ENCODE measurements around the gene UFM1.
A peak's percentile ranks its signal among the peaks of the same experiment; 100 is the strongest.
"Not testable (repeated sequence)": the region's sequence is repeated elsewhere in the genome, so short reads cannot be mapped to it uniquely, and the experiment has no call there.

Gene UFM1

DNA sequence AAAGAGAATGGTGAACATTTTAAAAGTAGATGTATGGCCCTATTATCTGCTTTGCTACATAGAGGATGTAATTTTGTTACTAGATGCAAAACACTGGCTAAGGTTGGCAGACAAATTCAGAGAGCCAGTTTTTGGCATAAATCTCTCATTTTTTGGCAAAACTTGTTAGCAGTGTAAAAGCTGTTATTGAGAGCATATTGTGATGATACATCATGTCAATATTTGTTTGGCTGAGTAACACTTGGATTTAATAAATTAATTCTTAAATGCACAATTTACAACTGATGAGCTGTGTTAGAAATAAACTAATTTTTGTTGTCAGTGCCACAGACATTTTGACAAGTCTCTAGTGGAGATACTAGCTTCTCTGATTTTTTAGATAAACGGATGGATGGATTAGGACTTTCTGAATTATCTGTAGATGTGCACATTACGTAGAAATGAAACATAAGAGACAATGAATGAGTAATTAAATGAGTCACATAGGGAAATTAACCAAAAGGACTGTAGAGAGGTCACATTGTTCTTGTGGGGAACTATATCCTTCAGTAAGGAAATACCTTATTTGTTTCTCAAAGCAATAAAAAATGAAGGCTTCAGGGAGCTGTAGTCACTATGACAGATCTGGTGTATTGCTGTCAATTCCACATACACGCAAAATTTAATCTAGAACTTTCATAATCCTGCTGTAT is 17.4 kb downstream of the UFM1 start:
- peak; percentile 20 for DNase-seq

DNA sequence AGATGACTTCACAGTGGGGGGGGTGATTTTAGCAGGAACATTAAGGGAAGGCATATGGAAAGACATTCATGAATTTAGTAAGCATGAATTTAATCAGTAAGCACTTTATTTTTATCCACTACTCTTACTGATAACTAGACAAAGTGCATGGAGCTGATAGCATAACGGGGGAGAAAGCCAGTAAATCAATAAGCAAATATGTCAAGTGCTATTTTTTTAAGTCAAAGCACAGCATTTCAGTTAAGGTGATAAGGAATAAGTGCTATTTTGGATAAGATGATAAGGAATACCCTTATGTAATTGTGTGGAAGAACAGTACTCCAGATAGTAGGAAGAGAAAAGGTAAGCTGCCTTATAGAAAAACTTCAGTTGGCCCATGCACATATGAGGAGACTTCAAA is 19.4 kb downstream of the UFM1 start:
- no peak for DNase-seq

DNA sequence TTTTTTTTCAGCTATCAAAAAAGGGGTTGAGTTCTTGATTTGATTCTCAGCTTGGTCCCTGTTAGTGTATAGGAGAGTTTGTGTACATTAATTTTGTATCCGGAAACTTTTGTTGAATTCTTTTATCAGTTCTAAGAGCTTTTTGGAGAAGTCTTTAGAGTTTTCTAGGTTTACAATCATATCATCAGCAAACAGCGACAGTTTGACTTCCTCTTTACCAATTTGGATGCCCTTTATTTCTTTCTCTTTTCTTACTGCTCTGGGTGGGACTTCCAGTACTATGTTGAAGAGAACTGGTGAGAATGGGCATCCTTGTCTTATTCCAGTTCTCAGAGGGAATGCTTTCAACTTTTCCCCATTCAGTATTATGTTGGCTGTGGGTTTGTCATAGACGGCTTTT is 20.4 kb downstream of the UFM1 start:
- not testable (repeated sequence) for DNase-seq

DNA sequence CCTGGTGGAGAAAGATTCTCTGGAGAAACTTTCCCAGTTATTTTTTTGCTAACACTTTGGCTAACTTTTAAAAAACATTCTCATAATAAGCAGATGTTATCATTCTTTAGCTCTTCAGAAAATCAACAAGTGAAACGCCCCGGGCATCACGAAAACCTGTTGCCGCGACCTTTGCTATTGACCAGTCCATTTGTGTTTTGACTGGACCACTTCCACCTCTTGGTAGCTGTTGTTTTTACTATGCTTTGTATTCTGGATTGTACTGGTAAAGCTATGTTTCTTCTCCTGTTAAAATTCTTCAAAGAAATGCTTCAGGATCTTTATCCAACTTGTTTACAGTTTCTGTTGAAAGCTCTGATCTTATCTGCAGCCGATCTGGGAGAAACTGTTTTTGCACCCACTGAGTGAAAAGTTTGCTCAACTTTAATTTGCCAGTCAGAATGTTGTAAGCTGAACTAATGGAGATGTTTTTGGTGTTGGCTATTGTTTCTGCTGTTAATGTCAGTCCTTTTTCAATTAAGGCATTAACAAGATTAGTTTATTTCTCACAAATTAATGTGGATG is 23.3 kb downstream of the UFM1 start:
- DNase-seq: no peak

DNA sequence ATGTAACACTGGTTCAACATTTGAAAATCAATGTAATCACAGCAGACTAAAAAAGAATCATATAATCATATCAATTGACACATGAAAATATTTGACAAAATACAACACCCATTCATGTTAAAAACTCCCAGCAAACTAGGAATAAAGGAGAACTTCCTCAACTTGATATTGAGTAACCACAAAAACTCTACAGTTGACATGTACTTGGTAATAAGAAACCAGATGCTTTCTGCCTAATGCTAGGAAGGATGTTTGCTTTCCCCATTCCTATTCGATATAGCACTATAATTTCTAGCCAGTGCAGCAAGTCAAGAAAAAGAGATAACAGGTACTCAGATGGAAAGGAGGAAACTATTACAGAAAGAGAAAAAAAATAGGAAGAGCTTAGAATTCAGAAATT is 26.9 kb downstream of the UFM1 start:
- DNase-seq: no peak

DNA sequence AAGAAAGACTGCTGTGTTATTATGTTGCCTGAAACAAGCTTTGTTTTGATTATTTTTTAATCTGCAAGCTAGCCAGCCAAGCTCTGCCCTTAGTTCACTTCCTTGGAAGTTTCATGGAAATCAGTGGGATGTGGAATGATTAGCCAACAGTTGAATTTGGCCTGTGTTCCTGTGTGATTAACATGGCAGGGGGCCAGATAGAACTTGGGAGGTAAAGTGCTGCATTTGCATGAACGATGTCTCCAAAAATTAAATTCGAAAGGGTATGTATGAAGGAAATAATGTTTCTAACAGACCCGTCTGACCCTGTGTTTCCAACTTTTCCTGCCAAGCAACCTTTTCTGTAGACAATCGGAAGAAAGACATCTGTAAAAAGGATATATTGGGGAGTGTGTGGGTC is 32.2 kb downstream of the UFM1 start:
- DNase-seq: peak; percentile 59

DNA sequence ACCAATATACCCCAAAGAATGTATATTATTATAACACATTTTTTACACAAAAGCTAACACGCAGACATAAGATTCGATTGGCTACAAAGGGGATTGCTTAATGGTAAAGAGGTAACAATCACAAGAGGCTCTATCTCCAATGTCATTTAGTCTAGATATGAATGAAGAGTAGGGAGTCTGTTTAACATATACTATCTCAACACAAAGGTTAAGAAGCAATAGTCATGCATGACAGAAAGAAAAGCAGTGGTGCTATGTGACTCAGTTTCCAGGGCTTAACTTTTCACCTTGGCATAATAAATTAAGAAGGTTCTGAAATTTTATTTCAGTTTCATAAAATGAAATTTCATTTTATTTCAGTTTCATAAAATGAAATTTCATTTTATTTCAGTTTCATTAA is 33.3 kb downstream of the UFM1 start:
- DNase-seq: no peak

DNA sequence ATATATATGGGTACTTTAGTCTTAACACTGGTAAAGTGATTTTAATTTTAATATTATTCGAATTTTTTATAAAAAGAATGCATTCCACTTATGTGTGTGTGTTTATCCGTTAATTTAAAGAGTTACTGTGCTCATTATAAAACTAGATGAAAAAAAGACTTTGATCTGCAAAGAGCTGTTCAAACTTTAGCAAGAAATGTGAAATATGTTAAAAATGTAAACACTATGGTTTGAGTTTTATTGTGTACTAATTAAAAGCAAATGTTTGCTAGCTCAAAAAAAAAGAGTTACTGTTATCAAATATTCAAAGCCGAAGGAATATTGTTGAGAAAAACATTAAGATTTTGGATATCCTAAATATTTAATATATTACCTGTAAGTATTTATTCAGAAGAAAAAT is 34.5 kb downstream of the UFM1 start:
- no peak for DNase-seq

DNA sequence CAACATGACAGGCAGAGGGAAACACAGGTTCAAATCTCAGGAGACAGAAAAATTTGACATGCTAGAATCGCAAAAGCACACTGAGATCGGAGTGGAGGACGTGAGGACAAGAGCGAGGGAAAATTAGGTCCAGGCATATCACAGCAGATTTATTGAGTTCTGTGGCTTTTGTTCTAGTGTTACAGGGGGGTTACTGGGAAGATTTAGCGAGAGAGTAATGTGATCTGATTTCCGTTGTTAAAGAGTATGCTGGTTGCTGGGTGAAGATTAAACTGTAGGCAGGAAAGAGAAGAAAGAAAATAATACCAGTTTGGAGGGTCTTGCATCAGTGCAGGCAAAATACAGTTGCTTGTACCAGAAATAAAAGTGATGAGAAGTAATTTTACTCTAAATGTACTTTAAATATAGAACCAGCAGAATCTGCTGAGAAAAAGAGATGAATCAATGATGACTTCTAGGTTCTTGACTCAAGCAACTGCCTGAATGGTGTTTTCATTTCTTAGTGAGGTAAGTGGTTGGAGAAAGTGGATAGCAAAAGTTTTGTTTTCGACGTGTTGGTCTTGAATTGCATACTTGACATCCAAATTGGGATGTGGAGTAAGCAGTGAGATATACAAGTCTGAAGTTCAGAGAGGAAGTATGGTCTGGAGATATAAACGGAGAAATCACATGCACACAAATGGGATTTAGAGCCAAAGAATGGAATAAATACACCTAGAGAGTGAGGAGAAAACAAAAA is 35.7 kb downstream of the UFM1 start:
- DNase-seq: no peak

DNA sequence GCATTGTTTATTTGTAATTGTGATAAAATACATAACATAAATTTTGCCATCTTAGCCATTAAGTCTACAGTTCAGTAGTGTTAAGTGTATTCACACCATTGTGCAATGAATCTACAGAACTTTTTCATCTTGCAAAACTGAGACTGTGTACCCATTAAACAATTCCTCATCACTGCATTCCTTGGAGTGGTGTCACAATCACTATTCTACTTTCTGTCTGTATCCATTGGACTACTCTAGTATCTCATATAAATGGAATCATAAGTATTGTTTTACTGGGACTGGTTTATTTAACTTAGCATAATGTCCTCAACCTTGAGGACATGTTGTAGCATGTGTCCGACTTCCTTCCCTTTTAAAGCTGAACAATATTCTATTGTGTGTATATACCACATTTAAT is 36.8 kb downstream of the UFM1 start:
- no peak for DNase-seq

DNA sequence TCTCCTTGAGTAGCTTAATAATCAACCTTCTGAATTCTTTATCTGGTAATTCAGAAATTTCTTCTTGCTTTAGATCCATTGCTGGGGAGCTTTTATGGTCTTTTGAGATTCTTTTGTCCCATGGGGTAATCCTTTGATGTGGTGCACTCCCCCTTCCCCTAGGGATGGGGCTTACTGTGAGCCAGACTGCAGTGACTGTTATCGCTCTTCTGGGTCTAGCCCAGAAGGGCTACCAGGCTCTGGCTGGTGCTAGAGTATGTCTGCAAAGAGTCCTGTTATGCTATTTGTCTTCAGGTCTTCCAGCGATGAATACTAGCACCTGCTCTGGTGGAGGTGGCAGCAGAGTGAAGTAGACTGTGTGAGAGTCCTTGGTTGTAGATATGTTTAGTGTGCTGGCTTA is 41.7 kb downstream of the UFM1 start:
- no peak for DNase-seq

DNA sequence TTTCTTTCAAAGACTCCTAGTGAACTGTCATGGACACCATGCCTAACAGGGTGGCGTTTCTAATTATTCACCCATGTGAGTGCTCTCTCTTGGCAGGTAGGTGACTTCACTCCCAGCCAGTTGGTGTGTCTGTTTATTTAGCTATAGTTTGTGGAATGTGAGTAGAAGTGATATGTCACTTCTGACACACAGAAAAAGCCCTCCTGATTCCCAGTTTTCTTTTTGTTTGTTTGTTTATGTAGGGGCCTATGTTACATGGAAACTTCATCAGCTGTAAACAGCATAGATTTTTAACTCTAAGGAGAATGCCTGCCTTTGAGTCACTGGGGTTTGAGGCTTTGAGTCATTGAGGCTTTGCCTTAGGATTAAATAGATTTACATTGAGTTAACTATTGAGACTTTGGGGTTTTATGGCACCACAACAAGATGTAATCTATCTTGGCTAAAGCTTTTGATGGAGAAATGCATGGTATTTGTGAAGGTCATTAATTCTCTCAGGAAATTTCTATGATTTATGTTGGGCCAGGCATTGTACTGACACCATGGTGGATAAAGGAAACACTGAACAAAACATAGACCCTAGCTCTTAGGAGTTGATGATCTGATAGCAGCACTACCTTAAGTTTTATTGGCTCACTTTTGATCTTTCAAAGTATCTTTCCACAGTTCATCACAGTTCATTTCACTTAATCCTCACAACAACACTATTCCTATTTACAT is 45.3 kb downstream of the UFM1 start:
- DNase-seq: peak; percentile 64

DNA sequence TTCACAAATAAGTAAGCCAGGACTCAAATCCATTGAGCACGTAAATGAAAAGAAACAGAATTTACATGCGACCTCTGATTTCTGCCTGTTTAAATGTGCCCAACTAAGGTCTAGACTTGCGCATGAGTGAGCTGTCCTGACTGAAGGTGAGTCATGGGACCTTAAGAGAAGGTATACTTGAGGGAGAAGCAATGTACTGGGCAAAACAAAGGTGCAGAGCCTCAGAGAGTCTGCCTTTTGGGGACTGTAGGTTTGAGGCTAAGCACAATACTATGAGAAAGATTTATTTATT is 45.8 kb downstream of the UFM1 start:
- DNase-seq: no peak

DNA sequence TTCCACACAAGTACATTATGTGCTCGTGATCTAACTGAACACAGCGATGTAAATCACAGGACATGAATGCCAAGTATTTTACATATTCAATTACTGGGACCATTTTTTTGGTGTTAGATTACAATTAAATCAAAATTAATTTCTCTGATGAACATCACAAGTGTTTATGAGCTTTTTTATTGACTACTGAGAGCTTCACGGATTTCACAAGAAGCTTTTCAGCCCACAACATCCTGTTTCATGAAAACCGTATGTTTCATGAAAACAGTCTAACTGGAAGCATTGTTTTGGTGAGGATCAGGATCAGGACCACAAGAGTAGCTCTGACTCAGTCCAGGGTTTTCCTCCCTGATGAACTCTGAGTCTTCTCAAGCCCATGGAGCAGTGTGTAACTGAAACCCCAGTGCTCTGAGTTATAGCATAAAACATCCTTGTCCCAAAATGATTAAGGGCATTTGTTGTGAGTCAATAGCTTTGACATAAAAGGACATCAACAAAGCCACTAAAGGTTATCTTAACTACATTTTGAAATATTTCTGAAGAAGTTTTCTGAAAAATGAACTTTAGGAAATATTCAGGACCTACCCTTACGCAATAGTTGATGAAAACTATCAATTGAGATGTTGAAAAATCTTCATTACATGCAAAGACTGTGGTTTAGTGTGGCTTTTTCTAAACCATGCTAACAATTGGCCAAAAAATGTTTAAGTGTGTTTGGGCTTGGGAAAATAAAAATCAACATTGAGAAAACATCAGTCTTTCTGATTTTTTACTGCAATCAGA is 49.3 kb downstream of the UFM1 start:
- no peak for DNase-seq

DNA sequence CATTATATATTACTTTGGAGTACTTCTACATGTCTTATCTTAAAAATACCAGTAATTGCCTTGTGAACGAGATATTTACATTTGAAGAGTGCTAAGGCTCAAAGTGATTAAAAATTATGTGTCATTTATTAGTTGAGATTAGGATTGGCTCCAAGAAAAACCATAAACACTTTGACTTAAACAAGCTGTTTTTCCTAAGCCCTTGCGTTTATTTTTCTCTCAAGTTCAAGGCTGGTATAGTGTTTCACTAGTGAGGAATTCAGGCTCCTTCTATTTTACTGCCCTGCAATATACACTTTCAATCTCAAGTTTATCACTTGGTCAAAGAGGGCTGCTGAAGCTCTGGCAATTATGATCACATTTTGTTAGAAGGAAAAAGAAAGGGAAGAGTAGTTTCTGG is 49.9 kb downstream of the UFM1 start:
- no peak for DNase-seq

DNA sequence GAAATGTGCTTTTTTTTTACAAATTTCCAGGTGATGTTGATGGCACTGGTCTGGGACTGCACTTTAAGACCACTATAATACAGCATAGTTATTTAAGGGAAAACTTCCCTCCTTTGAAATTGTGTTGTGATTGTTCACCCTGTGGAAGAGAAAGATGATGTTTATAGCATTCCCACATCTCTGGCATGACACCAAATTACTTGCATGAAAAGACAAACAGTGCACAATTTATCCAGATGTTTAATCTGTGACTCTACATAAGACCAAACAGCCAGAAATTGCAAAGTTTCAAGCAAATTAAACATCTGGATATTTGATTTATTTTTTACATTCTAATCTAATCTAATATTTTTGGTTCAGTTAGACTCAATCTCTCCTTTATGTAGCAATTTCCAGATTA is 51.6 kb downstream of the UFM1 start:
- no peak for DNase-seq

DNA sequence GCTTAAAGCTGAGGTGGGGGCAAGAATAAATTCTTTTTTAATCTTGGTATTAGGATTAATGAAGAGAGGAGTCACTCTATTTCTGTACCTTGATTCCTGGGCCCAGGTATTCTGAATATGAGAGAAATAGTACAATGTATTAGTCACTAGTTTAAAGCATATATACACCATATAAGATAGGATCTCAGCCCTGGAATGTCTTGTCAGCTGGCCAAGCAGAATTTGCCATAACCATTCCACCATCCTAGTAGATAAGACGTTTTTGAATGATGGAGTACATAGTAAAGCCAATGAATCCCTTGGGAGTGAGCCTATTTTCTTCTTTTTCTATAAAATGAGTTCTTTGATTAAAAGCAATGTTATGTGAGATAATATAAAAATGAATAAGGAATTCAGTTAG is 55.6 kb downstream of the UFM1 start:
- no peak for DNase-seq

DNA sequence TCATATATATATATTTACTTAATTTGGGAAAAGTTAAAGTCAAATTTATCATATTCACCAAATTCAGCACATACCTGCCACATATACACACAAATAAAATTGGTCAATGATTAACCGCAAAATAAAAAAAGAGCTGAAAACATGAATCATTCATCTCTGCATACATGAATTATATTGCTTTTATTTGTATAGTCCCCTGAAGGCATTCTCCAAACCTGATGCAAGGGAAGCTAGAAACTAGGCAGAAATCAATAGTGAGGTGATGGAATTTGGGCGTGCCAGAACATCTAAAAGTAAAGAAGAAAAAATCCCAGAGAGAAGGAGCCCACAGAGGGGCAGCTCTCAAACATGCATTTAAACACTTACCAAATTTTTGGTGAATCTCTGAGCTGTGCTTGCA is 60.1 kb downstream of the UFM1 start:
- DNase-seq: no peak

DNA sequence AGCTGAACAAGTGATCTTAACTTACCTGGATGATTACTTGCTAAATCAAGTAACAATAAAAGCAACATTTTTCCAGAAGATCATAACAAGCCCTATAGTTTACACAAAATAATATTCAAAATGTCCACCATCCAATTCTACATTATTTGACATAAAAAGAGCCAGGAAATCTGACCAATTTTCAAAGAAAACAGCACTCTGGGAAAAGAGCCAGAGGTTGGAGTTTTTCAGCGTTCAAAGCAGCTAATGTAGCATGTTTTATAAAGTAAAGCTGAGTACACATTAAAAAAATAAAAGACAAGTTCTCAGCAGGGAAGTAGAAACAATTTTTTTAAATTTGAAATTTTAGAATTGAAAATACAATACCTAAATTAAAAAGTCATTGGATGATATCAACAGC is 62.6 kb downstream of the UFM1 start:
- no peak for DNase-seq

Measured in NCI-H69 (cell line).